GM18870 (cell line): Measurements from ENCODE around the gene LRRC53.

Source experiments
- ATAC-seq: cut with Tn5 transposase; IDR thresholded peaks from one replicate; pipeline ENCODE4 v1.9.1; 2021; ENCODE audit warnings: moderate library complexity; ENCODE audit not compliant: unreplicated experiment

Gene LRRC53, protein sequence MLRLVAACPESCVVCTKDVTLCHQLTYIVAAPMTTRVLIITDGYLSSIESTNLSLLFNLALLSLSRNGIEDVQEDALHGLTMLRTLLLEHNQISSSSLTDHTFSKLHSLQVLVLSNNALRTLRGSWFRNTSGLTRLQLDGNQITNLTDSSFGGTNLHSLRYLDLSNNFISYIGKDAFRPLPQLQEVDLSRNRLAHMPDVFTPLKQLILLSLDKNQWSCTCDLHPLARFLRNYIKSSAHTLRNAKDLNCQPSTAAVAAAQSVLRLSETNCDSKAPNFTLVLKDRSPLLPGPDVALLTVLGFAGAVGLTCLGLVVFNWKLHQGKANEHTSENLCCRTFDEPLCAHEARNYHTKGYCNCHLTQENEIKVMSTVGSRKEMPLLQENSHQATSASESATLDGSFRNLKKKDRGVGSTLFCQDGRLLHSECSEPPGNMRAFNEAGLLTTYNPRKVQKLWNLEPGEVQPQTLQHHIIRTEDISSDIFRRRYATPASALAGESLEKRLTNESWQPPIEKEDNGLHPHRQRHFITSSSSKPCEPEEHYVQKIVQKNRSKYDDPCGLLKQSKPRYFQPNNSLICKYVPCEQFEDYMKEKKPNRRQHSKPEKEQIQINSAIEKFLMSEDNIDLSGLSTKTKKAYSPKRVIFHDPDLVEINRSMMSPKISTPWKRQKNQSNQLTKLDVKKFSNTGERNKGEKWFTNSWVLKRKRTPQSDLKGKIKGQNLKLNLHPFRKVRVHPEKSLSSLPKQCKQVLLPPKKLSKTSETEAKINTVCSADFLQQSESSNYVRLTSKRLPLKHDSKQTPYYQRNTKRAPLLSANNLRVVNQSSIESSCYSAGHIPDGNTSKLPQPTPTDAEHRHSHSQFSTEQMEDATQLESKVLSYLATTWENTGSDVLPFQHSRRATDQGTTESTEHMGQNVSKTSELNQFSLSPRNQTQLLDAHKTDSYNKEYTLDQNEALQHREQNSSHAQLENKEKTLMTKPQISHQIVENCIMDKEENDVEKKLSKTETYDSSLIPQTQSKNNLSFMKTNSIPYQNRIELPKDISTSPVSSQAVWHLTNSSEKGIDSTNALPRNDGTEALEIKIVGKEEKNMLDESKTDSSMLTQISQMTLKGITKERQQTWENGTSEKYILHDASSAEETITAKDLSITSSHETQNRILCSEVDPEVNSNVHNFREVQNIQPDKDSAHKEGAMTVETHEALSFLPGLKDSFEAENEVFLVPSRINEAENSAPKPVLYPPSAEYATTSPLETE

DNA sequence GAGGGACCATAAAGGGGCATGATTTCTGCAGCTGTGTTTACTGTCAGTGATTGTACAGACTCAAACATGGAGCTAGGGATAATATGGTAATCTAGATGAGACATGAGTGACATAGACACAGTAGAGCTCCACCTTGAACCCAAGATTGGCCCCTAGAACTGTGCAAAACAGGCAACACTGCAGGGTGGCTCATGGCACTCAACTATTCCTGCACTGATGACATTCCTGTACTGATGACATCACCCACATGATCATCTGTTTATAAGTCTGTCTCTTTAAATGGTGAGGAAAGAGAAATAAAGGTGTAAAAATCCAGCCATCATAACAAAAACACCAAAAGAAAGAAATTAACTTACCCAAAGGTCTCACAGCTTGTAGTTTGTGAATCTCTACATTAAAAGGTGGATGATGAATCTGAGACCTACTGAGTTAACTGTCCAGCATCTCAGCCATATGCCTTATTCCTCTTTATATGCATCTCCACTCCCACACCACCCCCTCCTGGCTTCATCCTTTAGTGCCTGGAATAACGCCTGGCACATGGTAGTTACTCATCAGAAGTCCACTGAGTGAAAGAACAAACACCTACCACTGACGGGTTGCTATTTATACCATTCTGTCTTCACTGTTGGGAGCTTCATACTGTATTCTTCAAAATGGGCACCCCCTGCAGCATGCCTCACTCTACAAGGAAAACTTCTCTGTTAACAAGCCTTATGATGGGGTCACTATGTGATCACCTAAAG lies at the start of gene LRRC53:
Gene LRRC53 (minus strand): TSS at position 442 of the 746 bp plus-strand sequence. CDS start 29,262 bp downstream, outside the sequence.
- no peak for ATAC-seq

GRCh38 chr1:74549932-74550331 lies 37.5 kb upstream of the LRRC53 start:
- no peak for ATAC-seq

GRCh38 chr1:74548961-74549750 lies 36.7 kb upstream of the LRRC53 start:
- no peak for ATAC-seq

GRCh38 chr1:74545821-74546220 lies 33.4 kb upstream of the LRRC53 start:
- no peak for ATAC-seq

DNA sequence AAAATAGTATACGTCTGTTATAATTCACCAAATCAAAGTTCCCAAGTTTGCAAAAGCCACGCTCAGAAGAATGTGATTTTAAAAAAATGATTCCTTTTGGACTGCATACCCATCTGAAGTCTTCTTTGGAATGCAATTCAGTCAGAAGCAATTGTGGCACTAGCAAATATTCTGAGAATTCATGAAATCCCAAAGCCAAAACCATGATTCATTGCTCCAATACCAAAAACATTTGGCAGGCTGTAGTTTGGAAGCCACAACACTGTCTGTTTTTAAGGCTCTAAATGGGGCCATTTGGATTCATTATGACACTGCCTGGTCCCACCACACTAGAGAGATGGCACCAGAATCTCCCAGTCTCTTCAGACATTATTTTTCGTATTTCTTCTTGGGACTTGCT lies 21.8 kb upstream of the LRRC53 start:
- ATAC-seq, result no peak

- ATAC-seq, result no peak
Measured at GRCh38 chr1:74531796-74532195, 19.4 kb upstream of the LRRC53 start.

GRCh38 chr1:74530892-74531291 lies 18.5 kb upstream of the LRRC53 start:
- no peak for ATAC-seq

- ATAC-seq, result no peak
Measured at GRCh38 chr1:74528123-74528522, 15.7 kb upstream of the LRRC53 start.

DNA sequence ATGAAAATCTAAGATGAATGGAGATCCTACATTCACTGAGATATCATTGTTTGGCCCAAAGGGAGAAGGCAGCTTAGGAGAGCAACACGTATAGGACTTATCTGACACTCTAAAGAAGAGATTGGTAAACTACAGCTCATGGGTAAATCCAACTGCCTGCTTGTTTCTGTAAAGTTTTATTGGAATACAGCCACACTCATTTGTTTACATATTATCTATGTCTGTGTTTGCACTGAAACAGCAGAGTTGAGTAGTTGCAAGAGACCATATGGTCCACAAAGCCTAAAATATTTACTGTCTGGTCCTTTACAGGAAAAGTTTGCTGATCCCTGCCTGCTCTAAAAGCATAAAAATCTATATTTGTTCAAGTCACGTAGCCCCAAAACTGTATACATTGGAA lies 14.3 kb upstream of the LRRC53 start:
- no peak for ATAC-seq

GRCh38 chr1:74523873-74524480 lies 11.6 kb upstream of the LRRC53 start:
- ATAC-seq, result no peak

GRCh38 chr1:74522148-74522547 lies 9.7 kb upstream of the LRRC53 start:
- ATAC-seq, result no peak

DNA sequence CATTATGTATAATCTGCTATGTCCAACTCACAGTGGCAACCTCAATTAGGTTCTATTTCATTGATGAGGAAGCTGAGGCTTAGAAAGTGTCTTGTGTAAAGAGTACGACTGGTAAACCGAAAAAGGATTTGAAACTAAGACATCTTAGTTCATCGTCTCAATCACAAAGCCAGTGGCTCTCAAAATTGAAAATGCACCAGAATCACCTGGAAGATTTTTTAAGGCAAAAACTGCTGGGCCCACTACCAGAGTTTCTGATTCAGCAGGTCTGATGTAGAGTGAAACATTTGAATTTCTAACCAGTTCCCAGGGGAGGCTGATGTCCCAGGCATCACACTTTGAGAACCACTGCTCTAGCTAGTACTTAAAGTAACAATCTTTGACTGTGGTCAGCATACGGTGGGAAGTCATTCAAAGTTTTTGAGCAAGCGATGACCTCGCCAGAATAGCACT lies 5.2 kb upstream of the LRRC53 start:
- peak; percentile 88 for ATAC-seq

DNA sequence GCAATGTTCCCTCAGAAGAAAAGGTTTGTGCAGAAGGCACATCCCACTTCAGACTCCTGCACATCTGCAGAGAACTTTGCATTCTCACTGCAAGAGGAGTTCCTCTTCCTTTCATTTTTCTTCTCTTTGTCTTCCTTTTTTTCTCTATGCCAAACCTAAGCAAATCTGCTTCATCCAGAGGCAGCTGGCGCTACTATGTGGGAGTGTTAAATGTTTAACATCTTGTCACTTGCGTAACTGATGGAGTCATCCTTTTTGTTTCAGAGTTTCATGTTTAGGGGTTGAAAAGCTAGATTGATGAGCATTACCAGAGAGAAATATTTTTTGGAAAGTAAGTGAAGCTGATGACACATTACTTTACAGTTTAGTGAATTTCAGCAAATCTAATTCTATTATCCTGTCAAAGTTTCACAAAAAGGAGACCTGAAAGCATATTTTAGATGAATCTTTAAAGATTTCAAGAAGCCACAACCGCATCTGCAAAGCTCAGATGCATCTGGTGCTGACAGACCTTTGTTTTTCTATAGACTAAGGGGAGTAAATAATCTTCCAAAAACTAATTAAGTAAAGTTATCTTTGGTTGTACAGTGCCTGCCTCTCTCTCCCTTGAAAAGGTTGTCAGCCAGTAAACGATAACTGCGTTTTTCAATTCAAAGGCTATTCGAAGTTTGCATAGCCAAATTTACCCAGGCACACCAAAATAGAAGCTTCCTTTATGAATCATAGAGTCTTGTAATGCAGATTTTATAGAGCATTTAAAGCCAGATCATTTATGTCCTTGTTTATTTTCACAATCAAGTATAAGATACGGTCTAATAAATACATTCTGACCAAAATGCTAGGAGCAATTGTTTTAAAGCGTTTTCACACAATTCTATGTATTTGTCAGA lies 1.2 kb upstream of the LRRC53 start:
- ATAC-seq, result no peak

GRCh38 chr1:74508449-74508848 lies 4.0 kb downstream of the LRRC53 start:
- no peak for ATAC-seq

- no peak for ATAC-seq
Measured at GRCh38 chr1:74505928-74506710, 6.3 kb downstream of the LRRC53 start.

GRCh38 chr1:74504933-74505512 lies 7.4 kb downstream of the LRRC53 start:
- ATAC-seq, result no peak
